Fibroblast of skin of left biceps (primary cell): ENCODE measurements around the gene CRMP1.

Experiments used
- DNase-seq, 2 experiments: peaks; one replicate each; pipeline ENCODE4 v3.0.0-alpha.2; 2013; ENCODE audit warnings: low read depth in 2 of 2

CRMP1 gene

GRCh38 chr4:5893004-5893580, at the start of gene CRMP1:
CRMP1 (minus strand) TSS chr4:5893086; CDS start chr4:5892969, 117 bp downstream.
- no peak for DNase-seq

- DNase-seq = no peak
Observed at GRCh38 chr4:5941601-5942000, 48.7 kb upstream of the CRMP1 start.

- DNase-seq = no peak
Observed at GRCh38 chr4:5940470-5941203, 47.8 kb upstream of the CRMP1 start.

- no peak for DNase-seq
Observed at GRCh38 chr4:5933996-5934831, 41.3 kb upstream of the CRMP1 start.

- DNase-seq = no peak
Observed at GRCh38 chr4:5933116-5933515, 40.2 kb upstream of the CRMP1 start.

GRCh38 chr4:5932035-5932568, 39.2 kb upstream of the CRMP1 start:
- DNase-seq = no peak

- no peak for DNase-seq
Observed at GRCh38 chr4:5931526-5931925, 38.6 kb upstream of the CRMP1 start.

GRCh38 chr4:5930876-5931275, 38.0 kb upstream of the CRMP1 start:
- DNase-seq = no peak

- DNase-seq = no peak
Observed at GRCh38 chr4:5930456-5930855, 37.6 kb upstream of the CRMP1 start.

- DNase-seq = no peak
Observed at GRCh38 chr4:5928844-5929420, 36.0 kb upstream of the CRMP1 start.

GRCh38 chr4:5928274-5928673, 35.4 kb upstream of the CRMP1 start:
- DNase-seq = no peak

GRCh38 chr4:5927747-5928146, 34.9 kb upstream of the CRMP1 start:
- no peak for DNase-seq

GRCh38 chr4:5927116-5927515, 34.2 kb upstream of the CRMP1 start:
- no peak for DNase-seq

GRCh38 chr4:5926598-5926997, 33.7 kb upstream of the CRMP1 start:
- no peak for DNase-seq

GRCh38 chr4:5925419-5926200, 32.7 kb upstream of the CRMP1 start:
- no peak for DNase-seq

- DNase-seq = no peak
Observed at GRCh38 chr4:5924461-5925125, 31.7 kb upstream of the CRMP1 start.

GRCh38 chr4:5923376-5923775, 30.5 kb upstream of the CRMP1 start:
- no peak for DNase-seq

- DNase-seq = no peak
Observed at GRCh38 chr4:5922556-5922955, 29.7 kb upstream of the CRMP1 start.

GRCh38 chr4:5921981-5922380, 29.1 kb upstream of the CRMP1 start:
- no peak for DNase-seq

GRCh38 chr4:5921101-5921980, 28.5 kb upstream of the CRMP1 start:
- DNase-seq = no peak
